Type B pancreatic cell (in vitro differentiated cells): ENCODE measurements around the gene CD151. TPM values are rescaled to one million over a fixed set of nuclear protein-coding genes. Genes with fewer than 3 reads are reported as not detected.

Experiments
- DNase-seq: peaks from one replicate; pipeline ENCODE4 v3.0.0; 2021; ENCODE audit warnings: mixed read lengths; ENCODE audit not compliant: unreplicated experiment; ENCODE audit errors: extremely low spot score
- H3K27ac Mint-ChIP-seq: 2 replicates; pipeline ENCODE4 v1.8.0; 2021; ENCODE audit warnings: mild to moderate bottlenecking, mixed read lengths
- H3K27me3 Mint-ChIP-seq: 2 replicates; pipeline ENCODE4 v1.8.0; 2021; ENCODE audit warnings: mixed read lengths
- H3K36me3 Mint-ChIP-seq: 2 replicates; pipeline ENCODE4 v1.8.0; 2021; ENCODE audit warnings: mixed read lengths
- H3K4me1 Mint-ChIP-seq: one replicate; pipeline ENCODE4 v1.8.0; 2021; ENCODE audit warnings: mixed read lengths; ENCODE audit not compliant: unreplicated experiment
- H3K4me3 Mint-ChIP-seq: 2 replicates; pipeline ENCODE4 v1.8.0; 2021; ENCODE audit warnings: mild to moderate bottlenecking, mixed read lengths
- H3K9me3 Mint-ChIP-seq: 2 replicates; pipeline ENCODE4 v1.8.0; 2021; ENCODE audit warnings: mixed read lengths
- total RNA-seq: library from RNA; stranded (reverse); gene quantifications from 2 replicates; pipeline ENCODE4 v1.2.1, GENCODE V29; 2021; ENCODE audit warnings: low replicate concordance
- TF ChIP-seq, protein P1 (sequence below): fragments of 200-600 bp; sonication (generic); conservative IDR thresholded peaks from 2 replicates; pipeline ENCODE4 v1.5.0; 2021; ENCODE audit warnings: antibody characterized with exemption, mild to moderate bottlenecking

CD151 gene
- total RNA-seq, 1 donor from 2014 or later, result 126 TPM

DNA sequence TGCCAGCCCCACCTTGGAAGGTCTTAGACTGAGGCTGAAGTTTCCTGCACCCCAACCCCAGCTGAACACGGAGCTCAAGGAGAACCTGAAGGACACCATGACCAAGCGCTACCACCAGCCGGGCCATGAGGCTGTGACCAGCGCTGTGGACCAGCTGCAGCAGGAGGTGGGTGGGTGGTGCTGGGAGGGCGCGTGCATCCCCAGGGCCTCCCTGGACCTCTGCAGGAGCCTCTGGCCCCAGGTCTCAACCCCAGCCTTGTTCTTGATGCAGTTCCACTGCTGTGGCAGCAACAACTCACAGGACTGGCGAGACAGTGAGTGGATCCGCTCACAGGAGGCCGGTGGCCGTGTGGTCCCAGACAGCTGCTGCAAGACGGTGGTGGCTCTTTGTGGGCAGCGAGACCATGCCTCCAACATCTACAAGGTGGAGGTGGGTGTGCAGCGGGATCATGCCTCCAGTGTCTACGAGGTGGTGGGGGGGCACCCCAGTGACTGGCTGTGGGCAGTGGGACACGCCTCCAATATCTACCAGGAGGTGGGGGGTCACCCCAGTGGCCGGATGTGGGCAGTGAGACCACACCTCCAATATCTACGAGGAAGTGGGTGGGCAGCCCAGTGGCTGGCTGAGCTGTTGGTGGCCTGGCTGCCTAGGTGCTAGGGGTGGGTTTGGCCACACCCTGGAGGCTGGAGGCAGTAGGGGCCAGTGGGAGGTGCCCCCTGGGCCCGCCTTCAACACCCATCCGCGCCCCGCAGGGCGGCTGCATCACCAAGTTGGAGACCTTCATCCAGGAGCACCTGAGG lies 4.6 kb downstream of the CD151 start:
- Mint-ChIP-seq H3K4me1 (peaks cover 12% of the 10 kb centered on the region), H3K27me3 (peaks cover under 1% of the 10 kb centered on the region), H3K4me3 (no peak overlapping the region), H3K36me3 (no peaks in the 10 kb centered on the region), H3K9me3 (no peaks in the 10 kb centered on the region), H3K27ac (no peak overlapping the region)
- DNase-seq, result no peak
- TF ChIP-seq, protein P1, sequence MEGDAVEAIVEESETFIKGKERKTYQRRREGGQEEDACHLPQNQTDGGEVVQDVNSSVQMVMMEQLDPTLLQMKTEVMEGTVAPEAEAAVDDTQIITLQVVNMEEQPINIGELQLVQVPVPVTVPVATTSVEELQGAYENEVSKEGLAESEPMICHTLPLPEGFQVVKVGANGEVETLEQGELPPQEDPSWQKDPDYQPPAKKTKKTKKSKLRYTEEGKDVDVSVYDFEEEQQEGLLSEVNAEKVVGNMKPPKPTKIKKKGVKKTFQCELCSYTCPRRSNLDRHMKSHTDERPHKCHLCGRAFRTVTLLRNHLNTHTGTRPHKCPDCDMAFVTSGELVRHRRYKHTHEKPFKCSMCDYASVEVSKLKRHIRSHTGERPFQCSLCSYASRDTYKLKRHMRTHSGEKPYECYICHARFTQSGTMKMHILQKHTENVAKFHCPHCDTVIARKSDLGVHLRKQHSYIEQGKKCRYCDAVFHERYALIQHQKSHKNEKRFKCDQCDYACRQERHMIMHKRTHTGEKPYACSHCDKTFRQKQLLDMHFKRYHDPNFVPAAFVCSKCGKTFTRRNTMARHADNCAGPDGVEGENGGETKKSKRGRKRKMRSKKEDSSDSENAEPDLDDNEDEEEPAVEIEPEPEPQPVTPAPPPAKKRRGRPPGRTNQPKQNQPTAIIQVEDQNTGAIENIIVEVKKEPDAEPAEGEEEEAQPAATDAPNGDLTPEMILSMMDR, result no peak

DNA sequence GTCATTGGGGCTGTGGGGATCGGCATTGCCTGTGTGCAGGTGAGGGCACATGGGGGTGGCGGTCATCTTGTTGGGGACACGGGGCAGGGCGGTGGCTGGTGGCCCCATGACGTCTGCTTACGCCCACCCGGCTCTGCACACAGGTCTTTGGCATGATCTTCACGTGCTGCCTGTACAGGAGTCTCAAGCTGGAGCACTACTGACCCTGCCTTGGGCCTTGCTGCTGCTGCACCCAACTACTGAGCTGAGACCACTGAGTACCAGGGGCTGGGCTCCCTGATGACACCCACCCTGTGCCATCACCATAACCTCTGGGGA lies 5.2 kb downstream of the CD151 start:
- DNase-seq, result no peak
- H3K27me3 Mint-ChIP-seq, result no peaks in the 10 kb centered on the region
- H3K36me3 Mint-ChIP-seq, result no peaks in the 10 kb centered on the region
- H3K4me1 Mint-ChIP-seq, result peaks cover 12% of the 10 kb centered on the region
- H3K4me3 Mint-ChIP-seq, result no peak overlapping the region
- H3K9me3 Mint-ChIP-seq, result no peaks in the 10 kb centered on the region
- H3K27ac Mint-ChIP-seq, result no peak overlapping the region
- TF ChIP-seq, protein P1, result no peak

DNA sequence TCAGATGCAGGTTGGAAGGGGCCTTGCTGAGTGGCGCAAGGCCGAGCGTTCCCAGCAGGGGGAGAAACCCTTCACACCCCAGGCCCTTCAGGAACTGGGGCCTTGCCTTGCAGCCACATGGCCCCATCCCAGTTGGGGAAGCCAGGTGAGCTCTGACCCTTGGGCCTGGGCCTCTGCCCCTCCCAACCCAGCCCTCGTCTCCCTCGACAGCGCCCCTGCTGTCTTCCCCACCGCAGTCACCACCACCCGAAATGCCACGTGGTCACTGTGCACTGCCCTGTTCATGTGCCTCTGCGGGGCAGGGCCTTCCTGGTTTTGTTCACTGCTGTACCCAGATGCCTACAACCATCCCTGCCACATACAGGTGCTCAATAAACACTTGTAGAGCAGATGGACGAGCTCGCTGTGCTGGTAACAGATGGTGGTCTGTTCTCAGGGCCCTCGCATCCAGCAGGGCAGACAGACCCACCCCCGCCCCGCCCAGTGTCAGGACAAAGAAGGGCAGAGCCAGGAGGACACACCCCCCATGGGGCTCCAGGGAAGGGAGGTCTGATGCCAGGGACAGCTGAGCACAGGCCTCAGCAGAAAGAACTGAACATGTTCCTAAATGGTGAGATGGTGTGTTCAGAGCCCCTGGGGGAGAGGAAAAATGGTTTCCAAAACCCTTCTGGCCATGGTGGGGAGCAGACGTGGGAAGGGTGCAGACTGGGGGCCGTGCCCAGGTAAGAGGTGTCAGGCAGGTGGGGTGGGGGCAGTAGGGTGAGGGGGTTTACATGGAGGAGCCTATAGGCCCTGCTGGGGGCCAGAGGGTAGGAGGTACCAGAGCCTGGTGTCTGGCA lies 5.9 kb downstream of the CD151 start:
- DNase-seq, result no peak
- Mint-ChIP-seq H3K36me3 (no peaks in the 10 kb centered on the region), H3K4me3 (no peak overlapping the region), H3K27me3 (no peaks in the 10 kb centered on the region), H3K27ac (no peak overlapping the region), H3K9me3 (no peaks in the 10 kb centered on the region), H3K4me1 (peaks cover 12% of the 10 kb centered on the region)
- TF ChIP-seq, protein P1, result peak; percentile 55

DNA sequence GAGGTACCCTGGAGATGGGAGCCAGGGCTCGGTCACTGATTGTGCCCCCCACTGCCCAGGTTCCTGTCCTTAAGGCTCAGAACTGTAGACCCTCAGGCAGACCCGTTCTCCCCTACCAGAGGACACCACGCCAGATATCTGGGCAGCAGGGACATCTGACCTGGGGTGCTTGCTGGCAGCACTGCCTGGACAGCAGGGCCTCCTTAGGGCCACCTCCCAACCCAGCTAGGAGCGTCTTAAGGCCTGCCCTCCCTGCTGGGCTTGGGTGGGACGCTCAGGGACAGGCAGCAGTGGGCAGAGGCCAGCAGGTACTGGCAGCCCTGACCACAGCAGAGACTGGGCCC lies 6.5 kb downstream of the CD151 start:
- no peak for DNase-seq
- Mint-ChIP-seq H3K4me1 (peaks cover 12% of the 10 kb centered on the region), H3K36me3 (no peaks in the 10 kb centered on the region), H3K27ac (peak overlapping the region; percentile 75), H3K4me3 (no peak overlapping the region), H3K27me3 (no peaks in the 10 kb centered on the region), H3K9me3 (no peaks in the 10 kb centered on the region)
- TF ChIP-seq, protein P1, result no peak

DNA sequence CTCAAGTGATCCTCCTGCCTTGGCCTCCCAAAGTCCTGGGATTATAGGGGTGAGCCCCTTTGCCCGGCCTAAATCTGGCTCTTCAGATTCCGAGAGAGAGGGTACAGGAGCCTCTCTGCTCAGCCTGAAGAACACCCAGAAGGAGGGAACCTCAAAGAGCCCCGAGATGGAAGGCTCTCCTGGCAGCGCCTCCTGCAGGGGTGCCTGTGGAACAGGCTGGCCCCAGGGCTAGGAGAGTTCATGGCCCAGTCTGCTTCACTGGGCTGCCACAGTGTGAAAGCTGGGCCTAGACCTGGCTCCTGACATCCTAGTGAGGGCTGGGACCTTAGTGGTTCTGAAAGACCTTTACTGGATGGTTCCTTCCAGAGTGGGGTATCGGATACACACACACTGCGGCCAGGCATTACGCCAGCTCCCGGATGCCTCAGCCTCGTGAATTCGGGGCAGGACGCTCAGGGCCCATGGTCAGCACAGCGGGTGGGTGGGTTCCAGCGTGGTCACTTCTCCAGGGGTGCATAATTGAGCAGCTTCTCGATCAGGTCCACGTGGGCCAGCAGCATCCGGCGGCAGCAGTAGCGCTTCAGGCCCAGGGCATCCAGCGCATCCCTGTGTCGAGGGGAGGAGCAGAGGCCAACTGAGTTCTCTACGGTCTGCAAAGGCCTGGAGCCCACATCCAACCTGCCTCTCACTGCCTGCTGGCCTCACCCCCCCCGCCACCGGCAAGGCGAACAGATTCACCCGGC lies 7.3 kb downstream of the CD151 start:
- Mint-ChIP-seq H3K27me3 (no peaks in the 10 kb centered on the region), H3K9me3 (no peaks in the 10 kb centered on the region), H3K27ac (peak overlapping the region; percentile 75), H3K36me3 (no peaks in the 10 kb centered on the region), H3K4me1 (peaks cover 16% of the 10 kb centered on the region), H3K4me3 (peak overlapping the region; percentile 88)
- DNase-seq, result no peak
- TF ChIP-seq, protein P1, result peak; percentile 39
